Measurements from ENCODE around the gene IFNL4. TPM values are rescaled to one million over a fixed set of nuclear protein-coding genes. Genes with fewer than 3 reads are reported as not detected.

The IFNL4 gene
- total and polyA plus RNA-seq, 5 experiments from 2014 or later, result 0.11 to 0.17 TPM; not detected in 3

GRCh38 chr19:39197808-39198207, 50.8 kb downstream of the IFNL4 start:
- Mint-ChIP-seq H3K9me3 (no peaks in the 10 kb centered on the region), H3K27ac (no peak overlapping the region), H3K4me3 (peak overlapping the region in 8 of 10 donors; percentile 29 to 85 (median 62)), H3K36me3 (no peaks in the 10 kb centered on the region), H3K4me1 (peaks cover 11 to 30% (median 22%) of the 10 kb centered on the region in 4 donors), H3K27me3 (peaks cover 28 to 92% (median 48%) of the 10 kb centered on the region in 5 donors)
- POLR2A ChIA-PET, result no interaction called here
- DNase-seq (no peak), ATAC-seq (no peak)

GRCh38 chr19:39196860-39197562, 51.6 kb downstream of the IFNL4 start, which contains the start of gene NCCRP1:
Gene NCCRP1 (plus strand): TSS chr19:39196964. CDS start chr19:39196983, 19 bp downstream.
- POLR2A ChIA-PET, result no interaction called here
- Mint-ChIP-seq H3K4me1 (peaks cover 11 to 30% (median 22%) of the 10 kb centered on the region in 4 donors), H3K27ac (peak within 1 kb of the TSS in 1 of 10 donors; percentile 33), H3K4me3 (peak within 1 kb of the TSS; percentile 29 to 85 (median 72)), H3K9me3 (no peaks in the 10 kb centered on the region), H3K27me3 (peaks cover 23 to 88% (median 44%) of the 10 kb centered on the region in 5 donors), H3K36me3 (no peaks in the 10 kb centered on the region)
- peak; percentile 34 to 59 for ATAC-seq
- peak in 1 of 10 donors; percentile 10 for DNase-seq

- H3K4me1 Mint-ChIP-seq, result peaks cover 11 to 30% (median 22%) of the 10 kb centered on the region in 4 donors
- POLR2A ChIA-PET, result interaction anchor here (0.6 kb wide), 1 partner anchor 113 kb away, joined by 3 read pairs; no protein-coding TSS in a partner anchor
- no peak for ATAC-seq
Observed at GRCh38 chr19:39196320-39196719, 52.3 kb downstream of the IFNL4 start.

More at GRCh38 chr19:39196320-39196719, 52.3 kb downstream of the IFNL4 start:
- H3K27me3 Mint-ChIP-seq, result peaks cover 16 to 84% (median 38%) of the 10 kb centered on the region in 5 donors
- DNase-seq, result no peak
- peak overlapping the region in 6 of 10 donors; percentile 24 to 64 (median 52) for H3K4me3 Mint-ChIP-seq
- no peaks in the 10 kb centered on the region for H3K36me3 Mint-ChIP-seq
- no peak overlapping the region for H3K27ac Mint-ChIP-seq
- no peaks in the 10 kb centered on the region for H3K9me3 Mint-ChIP-seq

Other genes starting within 250 kb of the IFNL4 start
- not detected for gene FBXO27, start 216.3 kb downstream of the IFNL4 start, total RNA-seq
- under 1 TPM in 1 of 3 donors, not detected in 2; 0.17 TPM for gene FBXO27, start 216.3 kb downstream of the IFNL4 start, polyA plus RNA-seq
- not detected for gene ACP7, start 164.5 kb downstream of the IFNL4 start, total RNA-seq
- gene ACP7, start 164.5 kb downstream of the IFNL4 start, polyA plus RNA-seq, result not detected
- gene PAK4, start 123.1 kb downstream of the IFNL4 start, total RNA-seq, result 10 to 100 TPM; 14.8 to 16.8 TPM
- gene PAK4, start 123.1 kb downstream of the IFNL4 start, polyA plus RNA-seq, result 1 to 10 TPM; 1.3 to 1.4 (median 1.3) TPM
- gene NCCRP1, start 51.9 kb downstream of the IFNL4 start, total RNA-seq, result not detected
- not detected for gene NCCRP1, start 51.9 kb downstream of the IFNL4 start, polyA plus RNA-seq
- not detected for gene SYCN, start 44.6 kb downstream of the IFNL4 start, total RNA-seq
- gene SYCN, start 44.6 kb downstream of the IFNL4 start, polyA plus RNA-seq, result not detected
- gene IFNL3, start 3.9 kb downstream of the IFNL4 start, total RNA-seq, result not detected
- gene IFNL3, start 3.9 kb downstream of the IFNL4 start, polyA plus RNA-seq, result not detected
- not detected for gene IFNL2, start 19.5 kb upstream of the IFNL4 start, total RNA-seq
- not detected for gene IFNL2, start 19.5 kb upstream of the IFNL4 start, polyA plus RNA-seq
- not detected for gene IFNL1, start 47.6 kb upstream of the IFNL4 start, total RNA-seq
- gene IFNL1, start 47.6 kb upstream of the IFNL4 start, polyA plus RNA-seq, result under 1 TPM in 1 of 3 donors, not detected in 2; 0.65 TPM
- 10 to 100 TPM; 10.1 TPM for gene LRFN1, start 72.0 kb upstream of the IFNL4 start, total RNA-seq
- 1 to 10 TPM; 3.2 to 4.4 (median 3.5) TPM for gene LRFN1, start 72.0 kb upstream of the IFNL4 start, polyA plus RNA-seq
- 100 to 1,000 TPM; 373 to 393 TPM for gene GMFG, start 87.2 kb upstream of the IFNL4 start, total RNA-seq
- gene GMFG, start 87.2 kb upstream of the IFNL4 start, polyA plus RNA-seq, result 1,000 to 10,000 TPM; 1,026 to 1,392 (median 1,316) TPM
- gene SAMD4B, start 93.6 kb upstream of the IFNL4 start, total RNA-seq, result 10 to 100 TPM; 49.8 to 55.2 TPM
- gene SAMD4B, start 93.6 kb upstream of the IFNL4 start, polyA plus RNA-seq, result 10 to 100 TPM in 1 of 3 donors, 1 to 10 TPM in 2; 5.4 to 12.3 (median 6.4) TPM
- 10 to 100 TPM; 44.4 to 47.4 TPM for gene PAF1, start 142.2 kb upstream of the IFNL4 start, total RNA-seq
- gene PAF1, start 142.2 kb upstream of the IFNL4 start, polyA plus RNA-seq, result 10 to 100 TPM; 30.7 to 53.0 (median 43.8) TPM
- 10 to 100 TPM; 53.8 to 59.0 TPM for gene MED29, start 142.5 kb upstream of the IFNL4 start, total RNA-seq
- gene MED29, start 142.5 kb upstream of the IFNL4 start, polyA plus RNA-seq, result 10 to 100 TPM; 48.1 to 71.4 (median 59.6) TPM
- gene ZFP36, start 158.0 kb upstream of the IFNL4 start, total RNA-seq, result 100 to 1,000 TPM; 184 to 188 TPM
- gene ZFP36, start 158.0 kb upstream of the IFNL4 start, polyA plus RNA-seq, result 100 to 1,000 TPM in 2 of 3 donors, 10 to 100 TPM in 1; 70.4 to 137 (median 109) TPM
- gene PLEKHG2, start 163.8 kb upstream of the IFNL4 start, total RNA-seq, result 10 to 100 TPM; 14.3 to 23.8 TPM
- gene PLEKHG2, start 163.8 kb upstream of the IFNL4 start, polyA plus RNA-seq, result 1 to 10 TPM; 4.2 to 5.0 (median 4.8) TPM
- 1,000 to 10,000 TPM; 3,730 to 3,760 TPM for gene RPS16, start 187.1 kb upstream of the IFNL4 start, total RNA-seq
- 1,000 to 10,000 TPM; 2,588 to 2,812 (median 2,742) TPM for gene RPS16, start 187.1 kb upstream of the IFNL4 start, polyA plus RNA-seq
- 100 to 1,000 TPM; 185 to 196 TPM for gene SUPT5H, start 196.7 kb upstream of the IFNL4 start, total RNA-seq
- gene SUPT5H, start 196.7 kb upstream of the IFNL4 start, polyA plus RNA-seq, result 100 to 1,000 TPM in 1 of 3 donors, 10 to 100 TPM in 2; 79.9 to 115 (median 96.6) TPM
- gene TIMM50, start 232.0 kb upstream of the IFNL4 start, total RNA-seq, result 10 to 100 TPM; 47.5 to 52.1 TPM
- gene TIMM50, start 232.0 kb upstream of the IFNL4 start, polyA plus RNA-seq, result 10 to 100 TPM; 41.4 to 53.3 (median 44.6) TPM

Measured in naive thymus-derived CD8-positive, alpha-beta T cell (primary cell).